Mesodermal cell (in vitro differentiated cells): ENCODE measurements around the gene BRD3OS.

Source experiments
- H3K27ac ChIP-seq: 2 replicates; pipeline ENCODE4 v1.7.0; 2013; ENCODE audit warnings: mild to moderate bottlenecking, low read depth, low read length, moderate library complexity; ENCODE audit not compliant: severe bottlenecking
- H3K36me3 ChIP-seq: 2 replicates; pipeline ENCODE4 v1.7.1; 2013; ENCODE audit warnings: mild to moderate bottlenecking, low read length, moderate library complexity; ENCODE audit not compliant: control insufficient read depth, insufficient read depth
- H3K4me1 ChIP-seq: one replicate; pipeline ENCODE4 v1.7.1; 2013; ENCODE audit warnings: mild to moderate bottlenecking, low read length; ENCODE audit not compliant: insufficient read depth, control insufficient read depth, poor library complexity, severe bottlenecking
- H3K4me3 ChIP-seq: 2 replicates; pipeline ENCODE4 v1.7.0; 2013; ENCODE audit warnings: low read length, control low read depth, mild to moderate bottlenecking; ENCODE audit not compliant: insufficient read depth, poor library complexity, severe bottlenecking; ENCODE audit errors: extremely low read depth
- H3K9me3 ChIP-seq: 2 replicates; pipeline ENCODE4 v1.7.1; 2013; ENCODE audit warnings: mild to moderate bottlenecking, low read length, moderate library complexity; ENCODE audit not compliant: control insufficient read depth
- WGBS, 2 experiments: methylation state at CpG; one replicate each; pipeline ENCODE4 v1.1.5; 2013; ENCODE audit warnings: missing lambda C conversion rate in 2 of 2; ENCODE audit not compliant: insufficient coverage in 2 of 2; 5-methylcytosine and 5-hydroxymethylcytosine counted together

BRD3OS gene

GRCh38 chr9:134061019-134061687 is 35.9 kb downstream of the BRD3OS start:
- Histone ChIP-seq H3K4me1 (peaks cover 19% of the 10 kb centered on the region), H3K9me3 (no peaks in the 10 kb centered on the region), H3K4me3 (no peak overlapping the region), H3K36me3 (peaks cover 15% of the 10 kb centered on the region), H3K27ac (no peak overlapping the region)
- 93 to 98% methylated on average over 3 to 4 of the region's 4 CpGs for WGBS, 2 experiments

GRCh38 chr9:134061688-134062371 is 36.5 kb downstream of the BRD3OS start:
- Histone ChIP-seq H3K4me3 (no peak overlapping the region), H3K36me3 (peaks cover 15% of the 10 kb centered on the region), H3K4me1 (peaks cover 19% of the 10 kb centered on the region), H3K9me3 (no peaks in the 10 kb centered on the region), H3K27ac (no peak overlapping the region)
- 90 to 95% methylated on average over 14 to 16 of the region's 22 CpGs for WGBS, 2 experiments

GRCh38 chr9:134062461-134063087 is 37.3 kb downstream of the BRD3OS start:
- Histone ChIP-seq H3K4me3 (no peak overlapping the region), H3K4me1 (peaks cover 19% of the 10 kb centered on the region), H3K36me3 (peaks cover 15% of the 10 kb centered on the region), H3K27ac (no peak overlapping the region), H3K9me3 (no peaks in the 10 kb centered on the region)
- 88 to 90% methylated on average over 13 to 19 of the region's 22 CpGs for WGBS, 2 experiments

DNA sequence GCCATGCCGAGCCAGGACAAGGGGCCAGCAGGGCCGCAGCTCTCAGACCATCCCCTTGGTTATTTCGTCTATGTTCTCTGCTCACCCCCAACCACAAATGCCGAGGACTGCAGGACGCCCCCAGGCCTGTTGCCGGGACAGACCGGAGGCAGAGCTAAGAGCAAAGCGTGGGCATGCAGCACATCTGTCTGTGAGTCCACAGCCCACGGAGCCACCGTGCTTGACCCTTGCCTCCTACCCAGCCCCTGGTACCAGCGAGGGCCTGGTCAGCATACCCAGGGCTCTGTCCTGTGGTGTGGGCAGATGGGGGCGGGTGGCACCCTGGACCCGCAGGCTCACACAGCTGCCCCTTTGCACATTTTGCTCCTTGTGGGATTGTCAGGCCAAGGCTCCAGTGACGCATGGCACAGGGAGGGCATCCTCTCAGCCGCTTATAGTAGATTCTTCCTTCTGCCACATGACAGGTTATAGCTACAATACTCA is 37.8 kb downstream of the BRD3OS start:
- H3K36me3 ChIP-seq, result peaks cover 15% of the 10 kb centered on the region
- 94 to 96% methylated on average over 12 to 14 of the region's 15 CpGs for WGBS, 2 experiments
- no peak overlapping the region for H3K4me3 ChIP-seq
- H3K4me1 ChIP-seq, result peaks cover 19% of the 10 kb centered on the region
- no peak overlapping the region for H3K27ac ChIP-seq
- no peaks in the 10 kb centered on the region for H3K9me3 ChIP-seq

- 96% methylated on average over 21 to 26 of the region's 29 CpGs for WGBS, 2 experiments
- Histone ChIP-seq H3K4me3 (no peak overlapping the region), H3K9me3 (no peaks in the 10 kb centered on the region), H3K4me1 (peaks cover 19% of the 10 kb centered on the region), H3K36me3 (peaks cover 15% of the 10 kb centered on the region), H3K27ac (no peak overlapping the region)
Observed at GRCh38 chr9:134063571-134064450, 38.5 kb downstream of the BRD3OS start.

DNA sequence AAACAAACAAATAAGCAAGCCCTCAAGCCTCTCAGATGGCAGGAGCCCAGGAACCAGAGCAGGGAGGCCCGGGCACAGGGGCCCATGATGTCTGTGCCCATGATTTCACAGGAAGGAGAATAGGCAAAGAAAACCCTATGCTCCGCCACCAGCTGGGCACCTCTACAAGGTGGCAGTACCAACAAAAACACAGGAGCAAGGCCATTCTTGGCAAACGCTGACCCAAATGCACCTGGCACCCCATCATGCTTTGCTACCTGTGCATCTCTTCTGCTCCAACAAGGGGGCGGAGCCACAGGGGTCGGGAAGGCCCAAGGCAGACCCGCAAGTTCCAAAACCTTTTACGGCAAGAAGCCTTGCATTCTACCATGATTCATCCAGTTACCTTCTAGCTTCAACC is 39.4 kb downstream of the BRD3OS start:
- Histone ChIP-seq H3K27ac (no peak overlapping the region), H3K4me1 (peaks cover 12% of the 10 kb centered on the region), H3K4me3 (no peak overlapping the region), H3K36me3 (peaks cover 9% of the 10 kb centered on the region), H3K9me3 (no peaks in the 10 kb centered on the region)
- 88 to 98% methylated on average over 7 of the region's 7 CpGs for WGBS, 2 experiments

- 45 to 56% methylated on average over 13 to 20 of the region's 28 CpGs for WGBS, 2 experiments
- Histone ChIP-seq H3K4me3 (peak overlapping the region; percentile 92), H3K9me3 (peaks cover under 1% of the 10 kb centered on the region), H3K4me1 (peaks cover 11% of the 10 kb centered on the region), H3K27ac (peak overlapping the region; percentile 64), H3K36me3 (peaks cover 4% of the 10 kb centered on the region)
Observed at GRCh38 chr9:134065612-134066419, 40.5 kb downstream of the BRD3OS start.

GRCh38 chr9:134066526-134066912 is 41.2 kb downstream of the BRD3OS start:
- peak overlapping the region; percentile 64 for H3K27ac ChIP-seq
- H3K36me3 ChIP-seq, result peaks cover 4% of the 10 kb centered on the region
- WGBS, 2 experiments, result 0 to 2% methylated on average over 2 to 6 of the region's 9 CpGs

DNA sequence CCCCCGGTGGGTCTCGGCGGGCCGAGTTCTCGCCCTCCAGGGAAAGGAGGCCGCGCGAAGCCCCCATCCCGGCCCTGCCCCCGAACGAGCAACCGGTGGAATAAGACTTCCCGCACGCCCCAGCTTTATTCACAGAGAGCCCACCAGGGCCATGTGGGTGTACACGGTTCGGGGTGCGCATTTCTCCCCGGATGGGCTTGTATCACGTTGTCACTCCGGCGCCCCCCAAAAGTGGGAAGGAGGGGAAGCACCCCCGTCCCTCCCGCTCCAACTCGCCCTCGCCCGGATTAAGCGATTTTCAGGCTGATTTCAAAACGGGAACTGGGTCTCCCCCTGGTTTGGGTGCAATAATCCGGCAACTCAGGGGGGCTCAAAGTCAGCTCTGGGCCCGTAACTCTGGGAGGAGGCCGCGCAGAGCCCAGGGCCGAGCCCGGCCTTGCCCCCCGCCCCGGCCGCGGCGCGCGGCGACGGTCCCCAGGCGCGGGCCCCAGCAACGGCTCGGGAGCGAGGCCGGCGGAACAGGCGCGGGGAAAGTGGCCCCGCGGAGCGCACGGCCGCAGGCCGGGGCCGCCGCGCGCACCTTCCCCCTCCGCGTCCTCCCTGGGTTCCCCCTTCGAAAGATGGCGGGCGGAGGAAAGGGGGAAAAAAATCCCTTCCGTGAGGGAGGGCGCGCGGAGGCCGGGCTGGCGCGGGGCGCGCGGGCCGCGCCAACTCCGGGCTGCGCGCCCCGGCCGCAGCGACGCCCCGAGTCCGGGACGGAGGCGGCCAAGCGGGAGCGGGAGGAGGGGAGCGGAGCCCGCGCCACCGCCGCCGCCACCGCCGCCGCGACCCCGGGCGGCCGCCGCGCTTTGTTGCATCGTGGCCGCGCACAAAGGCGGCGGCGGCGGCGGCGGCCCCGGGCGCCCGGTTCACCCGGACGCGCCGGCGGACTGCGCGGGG is 41.9 kb downstream of the BRD3OS start:
- H3K4me1 ChIP-seq, result peaks cover 6% of the 10 kb centered on the region
- H3K27ac ChIP-seq, result peak overlapping the region; percentile 64
- H3K9me3 ChIP-seq, result peaks cover 5% of the 10 kb centered on the region
- peak overlapping the region; percentile 92 for H3K4me3 ChIP-seq
- 0 to 1% methylated on average over 38 to 72 of the region's 126 CpGs for WGBS, 2 experiments
- peaks cover 4% of the 10 kb centered on the region for H3K36me3 ChIP-seq

More at GRCh38 chr9:134066526-134066912, 41.2 kb downstream of the BRD3OS start:
- Histone ChIP-seq H3K4me1 (peaks cover 8% of the 10 kb centered on the region), H3K4me3 (peak overlapping the region; percentile 92), H3K9me3 (peaks cover 5% of the 10 kb centered on the region)
